Thoracic aorta (tissue), 2 donors: ENCODE data around the gene FRAT1. TPM values are rescaled to one million over a fixed set of nuclear protein-coding genes. Genes with fewer than 3 reads are reported as not detected.
A peak's percentile ranks its signal among the peaks of the same experiment; 100 is the strongest.

Experiments
- ATAC-seq: fragments of 150-250 bp; one replicate; pipeline ENCODE4 v1.8.0; 2017; ENCODE audit warnings: low read depth; ENCODE audit not compliant: insufficient number of reproducible peaks, low FRiP score
- DNase-seq: peaks from one replicate; pipeline ENCODE4 v3.0.0-alpha.2; 2020; ENCODE audit warnings: low spot score
- H3K27ac ChIP-seq, 2 donors: fragments of 200-600 bp; sonication (generic); 1 replicate in 1 of 2; 2 replicates in 1 of 2; pipeline ENCODE4 v1.5.1; 2016; ENCODE audit warnings: mild to moderate bottlenecking in 2 of 2, moderate library complexity in 2 of 2
- H3K27me3 ChIP-seq: fragments of 200-600 bp; sonication (generic); replicated peaks from 2 replicates; pipeline ENCODE4 v1.6.0; 2016; ENCODE audit warnings: mild to moderate bottlenecking; ENCODE audit not compliant: insufficient read depth
- H3K36me3 ChIP-seq: fragments of 200-600 bp; sonication (generic); one replicate; pipeline ENCODE4 v1.5.1; 2016
- H3K4me1 ChIP-seq, 2 donors: fragments of 200-600 bp; sonication (generic); 1 replicate in 1 of 2; 2 replicates in 1 of 2; pipeline versions ENCODE4 v1.5.1 to v1.6.0; 2016; ENCODE audit warnings: low read depth in 2 of 2, mild to moderate bottlenecking in 1 of 2; ENCODE audit not compliant: control insufficient read depth in 1 of 2
- H3K4me3 ChIP-seq: fragments of 200-600 bp; sonication (generic); 2 replicates; pipeline ENCODE4 v1.5.1; 2016; ENCODE audit warnings: mild to moderate bottlenecking
- H3K9me3 ChIP-seq: fragments of 200-600 bp; sonication (generic); 2 replicates; pipeline ENCODE4 v1.5.1; 2016
- total RNA-seq, 2 donors: library from RNA; depleted of rRNA; stranded (reverse); fragments of >200 nt; gene quantifications; one replicate each; pipeline versions ENCODE4 v1.1.0 to v1.2.3, GENCODE V29; 2016
- TF ChIP-seq, protein P1 (sequence below): fragments of 200-600 bp; sonication (generic); IDR thresholded peaks from one replicate; pipeline ENCODE4 v1.5.1; 2019; ENCODE audit warnings: antibody characterized with exemption

The FRAT1 gene
- total RNA-seq, 2 donors from 2014 or later = 4.6 to 11.6 TPM

DNA sequence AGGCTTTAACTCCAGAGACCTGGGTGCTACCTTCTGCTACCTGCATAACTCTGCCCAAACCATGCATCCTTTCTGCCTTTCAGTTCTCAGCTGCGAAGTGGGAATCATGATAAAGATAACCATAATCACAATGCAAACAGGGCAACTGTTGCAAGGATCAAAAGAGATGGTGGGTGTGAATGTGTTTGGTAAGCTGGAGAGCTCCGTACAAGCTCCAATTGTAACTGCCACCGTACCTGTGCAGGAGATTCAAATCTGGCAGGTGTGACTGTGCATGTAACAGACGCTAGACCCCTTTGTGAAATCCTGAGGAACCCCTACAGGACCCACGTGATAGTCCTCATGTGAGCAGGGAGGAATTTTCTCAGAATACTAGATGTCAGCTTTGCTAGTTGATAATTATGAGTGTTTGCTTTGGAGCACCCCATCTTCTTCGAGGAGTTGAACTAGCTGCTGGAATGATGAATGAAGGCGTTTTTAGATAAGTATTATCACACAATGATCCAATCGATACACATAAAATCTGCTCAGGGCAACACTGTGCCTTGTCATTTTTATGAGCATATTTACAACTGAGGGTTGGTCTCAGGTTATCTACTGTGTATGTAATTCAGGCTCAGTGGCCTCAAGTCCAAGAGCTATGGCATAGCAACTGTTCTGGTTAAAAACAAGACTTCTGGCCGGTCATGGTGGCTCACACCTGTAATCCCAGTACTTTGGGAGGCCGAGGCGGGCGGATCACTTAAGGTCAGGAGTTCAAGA is 30.9 kb downstream of the FRAT1 start:
- Histone ChIP-seq H3K4me1 (no peaks in the 10 kb centered on the region), H3K4me3 (no peak overlapping the region), H3K9me3 (no peaks in the 10 kb centered on the region), H3K36me3 (no peaks in the 10 kb centered on the region), H3K27me3 (no peaks in the 10 kb centered on the region), H3K27ac (no peak overlapping the region)
- no peak for ATAC-seq
- TF ChIP-seq, protein P1, sequence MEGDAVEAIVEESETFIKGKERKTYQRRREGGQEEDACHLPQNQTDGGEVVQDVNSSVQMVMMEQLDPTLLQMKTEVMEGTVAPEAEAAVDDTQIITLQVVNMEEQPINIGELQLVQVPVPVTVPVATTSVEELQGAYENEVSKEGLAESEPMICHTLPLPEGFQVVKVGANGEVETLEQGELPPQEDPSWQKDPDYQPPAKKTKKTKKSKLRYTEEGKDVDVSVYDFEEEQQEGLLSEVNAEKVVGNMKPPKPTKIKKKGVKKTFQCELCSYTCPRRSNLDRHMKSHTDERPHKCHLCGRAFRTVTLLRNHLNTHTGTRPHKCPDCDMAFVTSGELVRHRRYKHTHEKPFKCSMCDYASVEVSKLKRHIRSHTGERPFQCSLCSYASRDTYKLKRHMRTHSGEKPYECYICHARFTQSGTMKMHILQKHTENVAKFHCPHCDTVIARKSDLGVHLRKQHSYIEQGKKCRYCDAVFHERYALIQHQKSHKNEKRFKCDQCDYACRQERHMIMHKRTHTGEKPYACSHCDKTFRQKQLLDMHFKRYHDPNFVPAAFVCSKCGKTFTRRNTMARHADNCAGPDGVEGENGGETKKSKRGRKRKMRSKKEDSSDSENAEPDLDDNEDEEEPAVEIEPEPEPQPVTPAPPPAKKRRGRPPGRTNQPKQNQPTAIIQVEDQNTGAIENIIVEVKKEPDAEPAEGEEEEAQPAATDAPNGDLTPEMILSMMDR = no peak
- no peak for DNase-seq

DNA sequence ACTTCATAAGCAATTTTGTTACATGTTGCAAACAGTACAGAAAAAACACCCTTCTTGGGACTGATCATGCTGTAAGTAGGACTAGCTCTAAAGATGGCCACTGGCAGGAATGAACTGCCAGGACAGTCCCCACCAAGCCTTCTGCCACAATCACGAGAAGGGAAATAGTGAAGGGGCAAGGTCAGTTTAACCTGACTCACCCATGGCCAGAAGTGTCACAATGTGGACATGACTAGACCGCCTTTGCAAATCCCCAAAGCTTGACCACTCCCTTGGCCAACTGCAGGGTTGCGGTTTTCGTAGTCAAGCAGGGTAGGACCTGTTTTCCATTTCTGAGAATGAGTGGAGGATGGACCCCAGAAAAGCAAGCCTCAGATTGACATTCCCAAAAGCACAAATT is 34.9 kb downstream of the FRAT1 start:
- Histone ChIP-seq H3K4me3 (no peak overlapping the region), H3K9me3 (no peaks in the 10 kb centered on the region), H3K36me3 (no peaks in the 10 kb centered on the region), H3K27me3 (no peaks in the 10 kb centered on the region), H3K27ac (no peak overlapping the region), H3K4me1 (no peaks in the 10 kb centered on the region)
- TF ChIP-seq, protein P1 = no peak
- DNase-seq = no peak
- ATAC-seq = no peak

DNA sequence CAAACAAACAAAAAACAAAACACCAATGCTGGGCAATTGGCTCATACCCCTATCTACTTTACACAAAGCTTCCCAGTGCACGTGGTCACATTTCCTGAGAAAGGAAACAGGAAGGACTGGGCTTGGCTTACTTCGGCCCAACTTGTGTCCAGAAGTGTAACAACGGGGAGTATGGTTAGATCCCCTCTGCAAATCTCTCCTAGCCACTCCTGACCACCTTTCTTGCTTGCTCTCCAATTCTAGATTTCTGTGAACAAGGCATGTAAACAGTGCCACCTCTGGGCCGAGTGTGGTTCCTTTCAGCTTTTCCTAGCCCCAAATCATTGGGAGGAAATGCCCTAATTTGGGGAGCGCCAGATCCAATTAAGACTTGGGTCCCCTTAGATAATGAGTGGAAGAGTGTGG is 36.5 kb downstream of the FRAT1 start:
- Histone ChIP-seq H3K9me3 (no peaks in the 10 kb centered on the region), H3K4me3 (no peak overlapping the region), H3K27ac (no peak overlapping the region), H3K27me3 (no peaks in the 10 kb centered on the region), H3K36me3 (peaks cover 9% of the 10 kb centered on the region), H3K4me1 (no peaks in the 10 kb centered on the region)
- TF ChIP-seq, protein P1 = peak; percentile 29
- ATAC-seq (no peak), DNase-seq (no peak)

DNA sequence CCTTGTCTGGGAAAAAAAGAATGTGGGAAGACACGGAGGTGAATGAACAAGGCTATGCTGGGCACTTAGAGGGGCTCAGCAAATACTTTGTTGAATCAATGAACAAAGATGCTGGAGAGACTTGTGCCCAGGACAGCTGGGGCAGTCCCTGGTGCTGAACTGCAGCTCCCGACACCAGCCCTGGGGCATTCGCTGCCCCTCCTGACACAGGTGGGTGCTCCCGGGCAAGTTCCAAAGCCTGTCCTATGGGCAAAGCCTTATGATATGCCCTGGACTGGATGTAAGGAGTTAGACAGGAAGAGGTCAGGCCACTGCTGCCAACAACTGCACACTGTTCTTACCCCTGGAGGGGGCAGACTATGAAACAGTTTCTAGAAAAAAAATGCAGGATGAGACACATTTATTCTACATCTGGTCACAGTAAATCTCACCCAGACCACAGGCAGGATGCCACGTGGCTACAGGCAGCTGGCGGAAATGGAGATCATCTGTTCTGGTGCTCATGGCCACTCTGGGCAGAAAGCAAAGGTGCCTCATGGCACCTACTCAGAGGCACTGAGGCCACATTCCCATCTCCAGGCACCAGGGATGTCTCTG is 37.3 kb downstream of the FRAT1 start:
- no peak overlapping the region for H3K4me3 ChIP-seq
- H3K9me3 ChIP-seq = no peaks in the 10 kb centered on the region
- no peaks in the 10 kb centered on the region for H3K27me3 ChIP-seq
- H3K4me1 ChIP-seq = no peaks in the 10 kb centered on the region
- no peak for ATAC-seq
- TF ChIP-seq, protein P1 = no peak
- H3K27ac ChIP-seq = no peak overlapping the region
- DNase-seq = no peak
- peaks cover 9% of the 10 kb centered on the region for H3K36me3 ChIP-seq

DNA sequence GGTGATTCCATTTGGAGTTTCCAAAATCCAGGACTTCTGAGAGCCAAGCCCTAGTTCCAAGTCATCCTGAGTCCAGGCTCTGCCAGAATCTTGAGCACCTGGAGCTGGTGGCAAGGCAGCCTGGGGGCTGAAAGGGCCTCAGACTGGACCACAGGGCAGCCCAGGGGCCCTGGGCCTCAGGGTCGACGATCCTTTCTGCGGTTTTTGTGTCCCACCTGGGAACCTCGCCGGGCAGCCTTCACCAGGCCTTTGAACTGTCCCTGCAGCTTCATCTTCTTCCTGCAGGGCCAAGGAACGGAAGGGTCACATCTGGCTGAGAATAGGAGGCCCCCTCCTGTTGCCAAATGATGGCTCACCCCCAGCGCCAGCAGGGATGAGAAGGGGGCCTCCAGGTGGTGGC is 37.8 kb downstream of the FRAT1 start:
- peaks cover 9% of the 10 kb centered on the region for H3K36me3 ChIP-seq
- DNase-seq (no peak), ATAC-seq (no peak)
- TF ChIP-seq, protein P1 = no peak
- H3K27me3 ChIP-seq = no peaks in the 10 kb centered on the region
- no peak overlapping the region for H3K4me3 ChIP-seq
- H3K27ac ChIP-seq = no peak overlapping the region
- no peaks in the 10 kb centered on the region for H3K9me3 ChIP-seq
- no peaks in the 10 kb centered on the region for H3K4me1 ChIP-seq
